GM12878 (cell line): Measurements from ENCODE around the gene FGD5. TPM values are rescaled to one million over a fixed set of nuclear protein-coding genes. Genes with fewer than 3 reads are reported as not detected.

Experiments used
- ATAC-seq: fragments of 200-7000 bp; cut with Tn5 transposase; 3 replicates; pipeline ENCODE4 v1.9.1; 2020; ENCODE audit warnings: mild to moderate bottlenecking, moderate library complexity
- BruUV-seq: library from RNA; stranded (reverse); fragments of 400-500 nt; replicated peaks from 2 replicates; lab custom pipeline; 2021; lab: Mats Ljungman, UMichigan
- CTCF ChIA-PET: fragments of 300-600 bp; sonication (Branson Sonifier 250); formaldehyde crosslinking; extraction: SDS; loops from one replicate; lab custom pipeline; 2021; ENCODE audit warnings: inconsistent platforms; lab: Yijun Ruan, JAX
- POLR2A ChIA-PET: fragments of 350-600 bp; formaldehyde crosslinking; extraction: SDS; loops from one replicate; lab custom pipeline; 2021; ENCODE audit warnings: inconsistent platforms; lab: Charles Lee
- RAD21 ChIA-PET: fragments of 300-600 bp; sonication (Branson Sonifier 250); formaldehyde crosslinking; loops from one replicate; lab custom pipeline; 2023; ENCODE audit warnings: antibody characterized with exemption; ENCODE audit not compliant: unreplicated experiment; lab: Charles Lee
- SMC1A ChIA-PET: fragments of 300-600 bp; sonication (Branson Sonifier 250); formaldehyde crosslinking; loops from one replicate; lab custom pipeline; 2023; ENCODE audit not compliant: unreplicated experiment, uncharacterized antibody; lab: Charles Lee
- DNase-seq: peaks from one replicate; pipeline ENCODE4 v3.0.0-alpha.2; 2011; ENCODE audit warnings: low read depth, low spot score
- FAIRE-seq: peaks from 3 replicates; lab custom pipeline; 2011; peaks lifted over from hg19 to GRCh38; lab: Jason Lieb, UNC
- H2AFZ ChIP-seq: 2 replicates; pipeline ENCODE4 v1.6.0; 2011; ENCODE audit warnings: low read depth, low read length, control low read depth; ENCODE audit not compliant: control insufficient read depth
- H3K27ac ChIP-seq: 2 replicates; pipeline ENCODE4 v1.5.1; 2011; ENCODE audit warnings: control low read depth; ENCODE audit not compliant: control insufficient read depth, insufficient read depth
- H3K27me3 ChIP-seq, 2 experiments: replicated peaks in 1 of 2; 2 replicates each; pipeline versions ENCODE4 v1.6.0 to v1.6.1; 2011; ENCODE audit warnings: low read length in 1 of 2; ENCODE audit not compliant: control insufficient read depth in 2 of 2, insufficient read depth in 2 of 2
- H3K36me3 ChIP-seq, 2 experiments: 2 replicates each; pipeline ENCODE4 v1.5.1; 2011; ENCODE audit warnings: low read length in 1 of 2; ENCODE audit not compliant: control insufficient read depth in 2 of 2, insufficient read depth in 2 of 2
- H3K4me1 ChIP-seq: 2 replicates; pipeline ENCODE4 v1.6.1; 2011; ENCODE audit warnings: mild to moderate bottlenecking, low read length, moderate library complexity, mixed read lengths; ENCODE audit not compliant: control insufficient read depth, insufficient read depth
- H3K4me2 ChIP-seq: 2 replicates; pipeline ENCODE4 v1.6.0; 2011; ENCODE audit warnings: control low read depth; ENCODE audit not compliant: control insufficient read depth, insufficient read depth
- H3K4me3 ChIP-seq: fragments of 200-600 bp; sonication (generic); 2 replicates; pipeline ENCODE4 v1.5.1; 2016
- H3K79me2 ChIP-seq: 2 replicates; pipeline ENCODE4 v1.6.0; 2011; ENCODE audit warnings: low read length; ENCODE audit not compliant: control insufficient read depth, insufficient read depth
- H3K9ac ChIP-seq: 2 replicates; pipeline ENCODE4 v1.8.0; 2011; ENCODE audit warnings: low read length, control low read depth, mixed read lengths; ENCODE audit not compliant: control insufficient read depth, insufficient read depth
- H3K9me3 ChIP-seq: replicated peaks from 3 replicates; pipeline ENCODE4 v1.5.1; 2011; ENCODE audit warnings: mild to moderate bottlenecking, low read length; ENCODE audit not compliant: control insufficient read depth, insufficient read depth
- H4K20me1 ChIP-seq: 2 replicates; pipeline ENCODE4 v1.6.0; 2011; ENCODE audit not compliant: control insufficient read depth, insufficient read depth
- BCLAF1 ChIP-seq: fragments of 450-650 bp; IDR thresholded peaks from 2 replicates; pipeline ENCODE4 v1.6.1; 2017; ENCODE audit warnings: antibody characterized with exemption, mild to moderate bottlenecking, moderate library complexity
- CREB1 ChIP-seq: IDR thresholded peaks from 2 replicates; pipeline ENCODE4 v1.6.1; 2012; ENCODE audit warnings: low read depth, mild to moderate bottlenecking, inconsistent platforms
- E2F4 ChIP-seq: IDR thresholded peaks from 2 replicates; pipeline ENCODE4 v1.6.1; 2012; ENCODE audit warnings: low read depth, low read length, improper control_type of control experiment
- HCFC1 ChIP-seq: fragments of 150-350 bp; IDR thresholded peaks from 2 replicates; pipeline ENCODE4 v1.6.1; 2014; ENCODE audit warnings: low read length
- IRF5 ChIP-seq: fragments of 450-650 bp; IDR thresholded peaks from 2 replicates; pipeline ENCODE4 v1.6.1; 2017; ENCODE audit warnings: borderline replicate concordance
- MEF2B ChIP-seq: fragments of 450-650 bp; IDR thresholded peaks from 2 replicates; pipeline ENCODE4 v1.6.1; 2018; ENCODE audit warnings: mild to moderate bottlenecking, moderate library complexity; ENCODE audit not compliant: partially characterized antibody, poor library complexity, severe bottlenecking
- MYB ChIP-seq: fragments of 150-350 bp; IDR thresholded peaks from 2 replicates; pipeline ENCODE4 v1.6.1; 2014; ENCODE audit warnings: mild to moderate bottlenecking, low read depth, low read length, borderline replicate concordance
- NFYA ChIP-seq: IDR thresholded peaks from 2 replicates; pipeline ENCODE4 v1.6.1; 2011; ENCODE audit warnings: low read depth, mild to moderate bottlenecking, low read length, improper control_type of control experiment, borderline replicate concordance
- SMAD5 ChIP-seq: IDR thresholded peaks from 2 replicates; pipeline ENCODE4 v1.6.1; 2016; ENCODE audit warnings: antibody characterized with exemption, low read depth
- SP1 ChIP-seq: IDR thresholded peaks from one replicate; pipeline ENCODE4 v1.6.1; 2011; ENCODE audit warnings: low read depth, low read length
- STAT1 ChIP-seq: fragments of 450-650 bp; conservative IDR thresholded peaks from 2 replicates; pipeline ENCODE4 v1.6.1; 2014; ENCODE audit warnings: antibody characterized with exemption, mild to moderate bottlenecking
- SUPT20H ChIP-seq: IDR thresholded peaks from 2 replicates; pipeline ENCODE4 v1.6.1; 2011; ENCODE audit warnings: low read depth, mild to moderate bottlenecking, low read length, moderate library complexity, borderline replicate concordance; ENCODE audit not compliant: control insufficient read depth
- YY1 ChIP-seq: IDR thresholded peaks from 2 replicates; pipeline ENCODE4 v1.6.1; 2011; ENCODE audit warnings: low read depth, mild to moderate bottlenecking, low read length
- ZBTB40 ChIP-seq: fragments of 450-650 bp; IDR thresholded peaks from 2 replicates; pipeline ENCODE4 v1.6.1; 2016; ENCODE audit warnings: mild to moderate bottlenecking, moderate library complexity, borderline replicate concordance
- WGBS: methylation state at CpG from one replicate; pipeline ENCODE4 v1.1.6; 2016; ENCODE audit warnings: low lambda C conversion rate; ENCODE audit not compliant: insufficient replicate concordance, insufficient coverage; ENCODE audit errors: missing lambda C conversion rate; 5-methylcytosine and 5-hydroxymethylcytosine counted together
- in situ Hi-C: fragments of 300-500 bp; cut with MboI; formaldehyde crosslinking; loops from 9 replicates; pipeline ENCODE4 v1.14.3; 2018; ENCODE audit warnings: mixed read lengths
- intact Hi-C: fragments of 100-400 bp; cut with micrococcal nuclease; formaldehyde crosslinking; loops from one replicate; pipeline ENCODE4 v1.14.2; 2022; ENCODE audit not compliant: unreplicated experiment
- polyA plus RNA-seq, 11 experiments: library from polyadenylated mRNA; depleted of rRNA in 4 of 11; unstranded in 6 of 11; stranded (reverse) in 5 of 11; fragments of >200 nt; fragmentation: Nextera tagmentation in 4 of 11; fragmentation: Illumina TruSeq in 1 of 11; extraction: Ambion mirVana in 4 of 11; extraction: Trizol in 1 of 11; gene quantifications; 1 replicate in 1 of 11; 2 replicates in 10 of 11; pipeline versions ENCODE4 v1.2.1 to v1.2.3, GENCODE V29; 2011 to 2016; ENCODE audit warnings: inconsistent platforms in 2 of 11, missing spikeins in 2 of 11, low read depth in 1 of 11
- total RNA-seq, 4 experiments: library from RNA; depleted of rRNA in 3 of 4; stranded (reverse); fragments of >200 nt in 3 of 4; fragmentation: Illumina TruSeq in 1 of 4; extraction: Trizol in 1 of 4; gene quantifications; 2 replicates each; pipeline versions ENCODE4 v1.2.1 to v1.2.3, GENCODE V29; 2013 to 2021

FGD5 gene
- total and polyA plus RNA-seq, 10 of the 15 experiments (the other 5 are each of a cell fraction or from before 2014, with no cell fraction given) = 0.03 to 0.13 (median 0.11) TPM; not detected in 3

GRCh38 chr3:14802381-14802731, 16.4 kb upstream of the FGD5 start:
- Histone ChIP-seq H3K36me3 (no peaks in the 10 kb centered on the region), H4K20me1 (no peaks in the 10 kb centered on the region), H3K79me2 (no peaks in the 10 kb centered on the region), H3K4me1 (no peaks in the 10 kb centered on the region), H3K4me3 (no peak overlapping the region), H3K9ac (no peak overlapping the region), H2AFZ (no peak overlapping the region), H3K4me2 (no peak overlapping the region), H3K27me3 (peaks cover 1 to 2% of the 10 kb centered on the region in 2 experiments; a peak in 1 of 4 replicates)
- BruUV-seq = no TSS peak
- POLR2A ChIA-PET = interaction anchor here (1.3 kb wide), 1 partner anchor 42 kb away, joined by 3 read pairs; no protein-coding TSS in a partner anchor
- CTCF ChIA-PET = interaction anchor here (0.8 to 1.2 kb wide), 2 partner anchors 11 to 12 kb away, joined by 3 to 4 read pairs; no protein-coding TSS in a partner anchor
- FAIRE-seq = no peak
- SMC1A ChIA-PET = no interaction called here
- intact Hi-C loops = no loop called here
- 37% methylated on average over 7 of the region's 7 CpGs for WGBS
- no peak for DNase-seq
- RAD21 ChIA-PET = interaction anchor here (0.6 to 1.2 kb wide), 3 partner anchors 11 to 30 kb away, joined by 3 read pairs; no protein-coding TSS in a partner anchor
- TF ChIP-seq NFYA (no peak), MEF2B (no peak), IRF5 (no peak), ZBTB40 (no peak), MYB (no peak), BCLAF1 (no peak), CREB1 (no peak), SP1 (no peak), YY1 (no peak), HCFC1 (no peak), E2F4 (no peak), SUPT20H (no peak), STAT1 (no peak), SMAD5 (no peak)
- TF ChIP-seq, all 136 proteins: peak for 0
- H3K27ac ChIP-seq = no peak overlapping the region
- in situ Hi-C loops = no loop called here
- H3K9me3 ChIP-seq = no peaks in the 10 kb centered on the region
- no peak for ATAC-seq
